HEK293 (cell line): ENCODE data around the gene ENSA.

Experiments used
- CTCF ChIA-PET: fragments of 350-600 bp; formaldehyde crosslinking; extraction: SDS; loops from one replicate; lab custom pipeline; 2021; ENCODE audit warnings: antibody characterized with exemption; lab: Yijun Ruan, JAX
- POLR2A ChIA-PET: fragments of 300-600 bp; formaldehyde crosslinking; extraction: SDS; loops from one replicate; lab custom pipeline; 2020; ENCODE audit warnings: antibody characterized with exemption, inconsistent platforms; lab: Yijun Ruan, JAX
- H3K27ac ChIP-seq: fragments of 200-500 bp; sonication (Bioruptor generic); 2 replicates; pipeline ENCODE4 v1.5.1; 2014; ENCODE audit warnings: low read depth, low read length, control low read depth, inconsistent platforms; ENCODE audit errors: extremely low read depth
- H3K36me3 ChIP-seq, 2 experiments: fragments of 200-500 bp in 1 of 2; sonication (Bioruptor generic) in 1 of 2; 1 replicate in 1 of 2; 2 replicates in 1 of 2; pipeline ENCODE4 v1.5.1; 2014 to 2017; ENCODE audit warnings: inconsistent platforms in 2 of 2, low read length in 2 of 2; ENCODE audit not compliant: control insufficient read depth in 2 of 2, insufficient read depth in 1 of 2
- H3K4me1 ChIP-seq: fragments of 200-500 bp; sonication (Bioruptor generic); 2 replicates; pipeline ENCODE4 v1.5.1; 2014; ENCODE audit warnings: mild to moderate bottlenecking, low read length, inconsistent platforms; ENCODE audit not compliant: control insufficient read depth, insufficient read depth
- H3K4me3 ChIP-seq: 2 replicates; pipeline ENCODE4 v1.5.1; 2011; ENCODE audit warnings: low read depth, mild to moderate bottlenecking, control low read depth, low read length, moderate library complexity
- H3K9me3 ChIP-seq: fragments of 200-500 bp; sonication (Bioruptor generic); 2 replicates; pipeline ENCODE4 v1.5.1; 2014; ENCODE audit warnings: low read depth, low read length, inconsistent platforms; ENCODE audit not compliant: control insufficient read depth, insufficient read depth
- GLI4 ChIP-seq: fragments of 450-650 bp; formaldehyde crosslinking; IDR thresholded peaks from 2 replicates; pipeline ENCODE4 v1.5.1; 2016; ENCODE audit warnings: missing biosample characterization, missing genetic modification characterization
- HOXA7 ChIP-seq: sonication (generic); formaldehyde crosslinking; IDR thresholded peaks from 2 replicates; pipeline ENCODE4 v1.8.1; 2022; ENCODE audit warnings: missing genetic modification reagents, borderline replicate concordance
- INSM2 ChIP-seq: fragments of 450-650 bp; formaldehyde crosslinking; IDR thresholded peaks from 2 replicates; pipeline ENCODE4 v1.5.1; 2016; ENCODE audit warnings: missing biosample characterization, missing genetic modification characterization
- KLF1 ChIP-seq: fragments of 450-650 bp; formaldehyde crosslinking; IDR thresholded peaks from 2 replicates; pipeline ENCODE4 v1.5.1; 2016; ENCODE audit warnings: missing biosample characterization, missing genetic modification characterization
- ZIC2 ChIP-seq: fragments of 450-650 bp; formaldehyde crosslinking; IDR thresholded peaks from 2 replicates; pipeline ENCODE4 v1.5.1; 2016; ENCODE audit warnings: missing biosample characterization, missing genetic modification characterization
- ZNF114 ChIP-seq: fragments of 450-650 bp; formaldehyde crosslinking; IDR thresholded peaks from 2 replicates; pipeline ENCODE4 v1.5.0; 2017; ENCODE audit warnings: missing biosample characterization, missing genetic modification characterization
- ZNF211 ChIP-seq: fragments of 450-650 bp; formaldehyde crosslinking; IDR thresholded peaks from 2 replicates; pipeline ENCODE4 v1.5.1; 2016; ENCODE audit warnings: low read depth, missing biosample characterization, missing genetic modification characterization
- ZNF214 ChIP-seq: fragments of 450-650 bp; formaldehyde crosslinking; IDR thresholded peaks from 2 replicates; pipeline ENCODE4 v1.5.1; 2017; ENCODE audit warnings: missing biosample characterization, mild to moderate bottlenecking, missing genetic modification characterization, borderline replicate concordance
- ZNF24 ChIP-seq: fragments of 450-650 bp; formaldehyde crosslinking; IDR thresholded peaks from 2 replicates; pipeline ENCODE4 v1.5.1; 2016; ENCODE audit warnings: missing biosample characterization, missing genetic modification characterization
- ZNF266 ChIP-seq: fragments of 450-650 bp; formaldehyde crosslinking; IDR thresholded peaks from 2 replicates; pipeline ENCODE4 v1.5.1; 2016; ENCODE audit warnings: missing biosample characterization, missing genetic modification characterization, low read depth
- ZNF292 ChIP-seq: fragments of 450-650 bp; formaldehyde crosslinking; IDR thresholded peaks from 2 replicates; pipeline ENCODE4 v1.5.1; 2016; ENCODE audit warnings: low read depth, missing biosample characterization, missing genetic modification characterization, borderline replicate concordance
- ZNF311 ChIP-seq: fragments of 450-650 bp; formaldehyde crosslinking; IDR thresholded peaks from 2 replicates; pipeline ENCODE4 v1.5.1; 2017; ENCODE audit warnings: missing biosample characterization, missing genetic modification characterization, borderline replicate concordance
- ZNF426 ChIP-seq: fragments of 450-650 bp; formaldehyde crosslinking; IDR thresholded peaks from 2 replicates; pipeline ENCODE4 v1.5.1; 2017; ENCODE audit warnings: missing biosample characterization, missing genetic modification characterization, mild to moderate bottlenecking, inconsistent platforms, moderate library complexity
- ZNF558 ChIP-seq: fragments of 450-650 bp; formaldehyde crosslinking; IDR thresholded peaks from 2 replicates; pipeline ENCODE4 v1.5.1; 2016; ENCODE audit warnings: missing biosample characterization, missing genetic modification characterization
- ZNF610 ChIP-seq: fragments of 450-650 bp; formaldehyde crosslinking; IDR thresholded peaks from 2 replicates; pipeline ENCODE4 v1.5.1; 2016; ENCODE audit warnings: missing biosample characterization, missing genetic modification characterization, borderline replicate concordance
- ZNF792 ChIP-seq: fragments of 450-650 bp; formaldehyde crosslinking; IDR thresholded peaks from 2 replicates; pipeline ENCODE4 v1.5.1; 2016; ENCODE audit warnings: missing biosample characterization, missing genetic modification characterization
- ZSCAN5A ChIP-seq: fragments of 450-650 bp; formaldehyde crosslinking; IDR thresholded peaks from 2 replicates; pipeline ENCODE4 v1.5.1; 2016; ENCODE audit warnings: missing biosample characterization, missing genetic modification characterization
- TF ChIP-seq, protein P1 (sequence below): fragments of 450-650 bp; formaldehyde crosslinking; IDR thresholded peaks from 2 replicates; pipeline ENCODE4; 2016; ENCODE audit warnings: missing biosample characterization, missing genetic modification characterization
- TF ChIP-seq, protein P2 (sequence below): fragments of 450-650 bp; formaldehyde crosslinking; IDR thresholded peaks from 2 replicates; pipeline ENCODE4 v1.5.1; 2016; ENCODE audit warnings: missing biosample characterization, missing genetic modification characterization
- TF ChIP-seq, protein P3 (sequence below): fragments of 450-650 bp; formaldehyde crosslinking; IDR thresholded peaks from 2 replicates; pipeline ENCODE4 v1.5.1; 2016; ENCODE audit warnings: missing biosample characterization, missing genetic modification characterization

The ENSA gene

DNA sequence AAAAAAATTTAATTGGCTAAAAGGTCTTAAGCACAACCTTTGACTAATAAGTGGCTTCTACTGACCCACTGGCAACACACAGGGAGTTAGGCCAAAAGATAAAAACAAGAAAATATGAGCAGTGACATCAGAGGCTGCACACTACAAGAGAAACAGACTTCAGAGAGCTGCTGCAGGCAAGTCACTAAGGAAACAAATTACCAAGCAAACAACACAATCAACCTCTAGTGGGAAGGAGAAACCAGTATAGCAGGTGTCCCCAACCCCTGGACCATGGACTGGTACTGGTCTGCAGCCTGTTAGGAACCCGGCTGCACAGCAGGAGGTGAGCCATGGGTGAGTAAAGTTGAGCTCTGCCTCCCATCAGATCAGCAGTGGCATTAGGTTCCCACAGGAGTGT, 20.8 kb upstream of the ENSA start:
- TF ChIP-seq ZIC2 (tag by site-specific recombination) (peak; percentile 63), ZNF792 (no peak)
- Histone ChIP-seq H3K27ac (no peak overlapping the region), H3K9me3 (no peaks in the 10 kb centered on the region), H3K4me3 (no peak overlapping the region), H3K4me1 (no peaks in the 10 kb centered on the region), H3K36me3 (peaks cover 12 to 45% of the 10 kb centered on the region in 2 experiments)
- ChIA-PET CTCF (interaction anchor here (1.4 kb wide), 1 partner anchor 12 kb away, joined by 3 read pairs; no protein-coding TSS in a partner anchor), POLR2A (no interaction called here)

GRCh38 chr1:150649441-150650075, 20.1 kb upstream of the ENSA start:
- CTCF ChIA-PET: no interaction called here
- H3K4me3 ChIP-seq: no peak overlapping the region
- peaks cover 12 to 45% of the 10 kb centered on the region in 2 experiments for H3K36me3 ChIP-seq
- no peak overlapping the region for H3K27ac ChIP-seq
- H3K9me3 ChIP-seq: no peaks in the 10 kb centered on the region
- no peak for TF ChIP-seq KLF1 (tag by site-specific recombination)
- TF ChIP-seq, protein P1, sequence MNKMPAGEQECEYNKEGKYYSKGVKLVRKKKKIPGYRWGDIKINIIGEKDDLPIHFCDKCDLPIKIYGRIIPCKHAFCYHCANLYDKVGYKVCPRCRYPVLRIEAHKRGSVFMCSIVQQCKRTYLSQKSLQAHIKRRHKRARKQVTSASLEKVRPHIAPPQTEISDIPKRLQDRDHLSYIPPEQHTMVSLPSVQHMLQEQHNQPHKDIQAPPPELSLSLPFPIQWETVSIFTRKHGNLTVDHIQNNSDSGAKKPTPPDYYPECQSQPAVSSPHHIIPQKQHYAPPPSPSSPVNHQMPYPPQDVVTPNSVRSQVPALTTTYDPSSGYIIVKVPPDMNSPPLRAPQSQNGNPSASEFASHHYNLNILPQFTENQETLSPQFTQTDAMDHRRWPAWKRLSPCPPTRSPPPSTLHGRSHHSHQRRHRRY (tag by site-specific recombination): no peak
- TF ChIP-seq ZNF24 (tag by site-specific recombination): no peak
- TF ChIP-seq ZNF214 (tag by site-specific recombination): no peak
- TF ChIP-seq ZNF792: no peak
- no peak for TF ChIP-seq ZNF426 (tag by site-specific recombination)
- no peak for TF ChIP-seq HOXA7 (CRISPR knock-in tag)
- no peak for TF ChIP-seq ZNF266 (tag by site-specific recombination)
- H3K4me1 ChIP-seq: no peaks in the 10 kb centered on the region
- POLR2A ChIA-PET: no interaction called here

DNA sequence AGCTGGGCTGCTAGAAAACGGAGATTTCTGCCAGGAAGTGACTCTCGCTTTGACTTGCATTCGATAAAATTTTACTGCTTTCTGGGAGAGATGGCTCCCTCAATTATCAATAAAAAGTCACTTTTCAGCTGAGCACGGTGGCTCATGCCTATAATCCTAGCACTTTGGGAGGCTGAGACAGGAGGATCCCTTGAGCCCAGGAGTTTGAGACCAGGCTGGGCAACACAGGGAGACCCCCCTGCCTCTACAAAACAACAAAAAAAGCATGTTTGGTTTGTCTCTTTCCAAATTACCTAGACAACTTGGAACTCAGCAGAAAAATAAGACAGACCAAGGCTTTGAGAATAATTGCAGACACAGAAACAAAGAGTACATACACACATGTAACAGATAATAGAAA, 12.9 kb upstream of the ENSA start:
- Histone ChIP-seq H3K27ac (no peak overlapping the region), H3K4me3 (no peak overlapping the region), H3K36me3 (peaks cover 4 to 17% of the 10 kb centered on the region in 2 experiments; a peak in 2 of 3 replicates), H3K9me3 (no peaks in the 10 kb centered on the region), H3K4me1 (no peaks in the 10 kb centered on the region)
- ChIA-PET CTCF (interaction anchor here (0.8 to 1.1 kb wide), 2 partner anchors 170 to 354 kb away, joined by 3 read pairs; no protein-coding TSS in a partner anchor), POLR2A (interaction anchor here (0.6 kb wide), 1 partner anchor 11 kb away, joined by 5 read pairs; no protein-coding TSS in a partner anchor)
- TF ChIP-seq, protein P2, sequence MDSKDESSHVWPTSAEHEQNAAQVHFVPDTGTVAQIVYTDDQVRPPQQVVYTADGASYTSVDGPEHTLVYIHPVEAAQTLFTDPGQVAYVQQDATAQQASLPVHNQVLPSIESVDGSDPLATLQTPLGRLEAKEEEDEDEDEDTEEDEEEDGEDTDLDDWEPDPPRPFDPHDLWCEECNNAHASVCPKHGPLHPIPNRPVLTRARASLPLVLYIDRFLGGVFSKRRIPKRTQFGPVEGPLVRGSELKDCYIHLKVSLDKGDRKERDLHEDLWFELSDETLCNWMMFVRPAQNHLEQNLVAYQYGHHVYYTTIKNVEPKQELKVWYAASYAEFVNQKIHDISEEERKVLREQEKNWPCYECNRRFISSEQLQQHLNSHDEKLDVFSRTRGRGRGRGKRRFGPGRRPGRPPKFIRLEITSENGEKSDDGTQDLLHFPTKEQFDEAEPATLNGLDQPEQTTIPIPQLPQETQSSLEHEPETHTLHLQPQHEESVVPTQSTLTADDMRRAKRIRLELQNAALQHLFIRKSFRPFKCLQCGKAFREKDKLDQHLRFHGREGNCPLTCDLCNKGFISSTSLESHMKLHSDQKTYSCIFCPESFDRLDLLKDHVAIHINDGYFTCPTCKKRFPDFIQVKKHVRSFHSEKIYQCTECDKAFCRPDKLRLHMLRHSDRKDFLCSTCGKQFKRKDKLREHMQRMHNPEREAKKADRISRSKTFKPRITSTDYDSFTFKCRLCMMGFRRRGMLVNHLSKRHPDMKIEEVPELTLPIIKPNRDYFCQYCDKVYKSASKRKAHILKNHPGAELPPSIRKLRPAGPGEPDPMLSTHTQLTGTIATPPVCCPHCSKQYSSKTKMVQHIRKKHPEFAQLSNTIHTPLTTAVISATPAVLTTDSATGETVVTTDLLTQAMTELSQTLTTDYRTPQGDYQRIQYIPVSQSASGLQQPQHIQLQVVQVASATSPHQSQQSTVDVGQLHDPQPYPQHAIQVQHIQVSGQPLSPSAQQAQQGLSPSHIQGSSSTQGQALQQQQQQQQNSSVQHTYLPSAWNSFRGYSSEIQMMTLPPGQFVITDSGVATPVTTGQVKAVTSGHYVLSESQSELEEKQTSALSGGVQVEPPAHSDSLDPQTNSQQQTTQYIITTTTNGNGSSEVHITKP (tag by site-specific recombination): no peak
- TF ChIP-seq ZNF292 (no peak), ZNF114 (tag by site-specific recombination) (no peak), ZNF610 (no peak), ZNF214 (tag by site-specific recombination) (no peak), INSM2 (no peak), ZSCAN5A (tag by site-specific recombination) (no peak), ZNF558 (tag by site-specific recombination) (no peak), ZNF311 (tag by site-specific recombination) (no peak), ZNF211 (no peak), GLI4 (tag by site-specific recombination) (no peak)
- TF ChIP-seq, protein P3, sequence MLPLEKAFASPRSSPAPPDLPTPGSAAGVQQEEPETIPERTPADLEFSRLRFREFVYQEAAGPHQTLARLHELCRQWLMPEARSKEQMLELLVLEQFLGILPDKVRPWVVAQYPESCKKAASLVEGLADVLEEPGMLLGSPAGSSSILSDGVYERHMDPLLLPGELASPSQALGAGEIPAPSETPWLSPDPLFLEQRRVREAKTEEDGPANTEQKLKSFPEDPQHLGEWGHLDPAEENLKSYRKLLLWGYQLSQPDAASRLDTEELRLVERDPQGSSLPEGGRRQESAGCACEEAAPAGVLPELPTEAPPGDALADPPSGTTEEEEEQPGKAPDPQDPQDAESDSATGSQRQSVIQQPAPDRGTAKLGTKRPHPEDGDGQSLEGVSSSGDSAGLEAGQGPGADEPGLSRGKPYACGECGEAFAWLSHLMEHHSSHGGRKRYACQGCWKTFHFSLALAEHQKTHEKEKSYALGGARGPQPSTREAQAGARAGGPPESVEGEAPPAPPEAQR (tag by site-specific recombination): no peak
